GM12892 (cell line): ENCODE results near the gene LMNB1.

Source experiments
- POLR2A ChIP-seq: IDR thresholded peaks from 2 replicates; pipeline ENCODE4 v1.6.1; 2011; ENCODE audit warnings: low read depth, low read length, control low read depth
- POLR2AphosphoS5 ChIP-seq: IDR thresholded peaks from 2 replicates; pipeline ENCODE4 v1.6.1; 2011; ENCODE audit warnings: low read depth, low read length, control low read depth
- TAF1 ChIP-seq: IDR thresholded peaks from 2 replicates; pipeline ENCODE4 v1.6.1; 2011; ENCODE audit warnings: low read depth, mild to moderate bottlenecking, control low read depth, low read length, borderline replicate concordance

DNA sequence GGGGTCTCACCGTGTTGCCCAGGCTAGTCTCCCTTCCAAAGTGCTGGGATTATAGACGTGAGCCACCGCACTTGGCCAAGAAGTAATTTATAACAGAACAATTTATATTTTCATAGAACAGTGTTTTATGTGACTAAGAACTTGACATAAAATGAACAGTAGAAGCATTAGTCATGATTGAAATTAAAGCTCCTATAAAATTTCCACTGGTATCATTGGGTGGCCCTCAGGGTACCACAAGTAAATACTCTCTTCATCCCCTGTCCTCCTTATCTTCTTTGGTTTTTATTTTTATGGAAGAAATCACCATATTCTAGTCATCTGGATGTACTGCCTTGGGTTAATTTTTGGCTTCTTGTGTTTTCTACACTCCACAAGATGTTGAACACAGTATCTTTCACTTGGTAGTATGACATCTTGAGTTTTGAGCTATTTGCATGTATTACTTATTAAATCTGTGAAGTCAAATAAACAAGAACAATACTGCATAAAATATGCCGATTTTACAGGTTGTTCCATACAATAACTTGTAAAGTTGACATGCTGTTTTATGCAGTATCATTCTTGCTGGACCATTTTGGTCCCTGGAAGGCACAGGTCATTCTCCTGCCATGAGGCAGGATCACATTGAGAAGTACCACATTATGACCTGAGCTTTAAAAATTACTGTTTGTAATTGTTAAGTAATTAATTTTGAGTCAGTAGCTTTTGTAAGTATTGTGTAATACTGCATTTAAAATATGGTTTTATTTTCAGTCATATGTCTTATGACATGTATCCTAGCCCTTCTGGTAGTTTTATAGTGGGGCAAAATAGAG lies 24.4 kb downstream of the LMNB1 start:
- TF ChIP-seq POLR2A = no peak
- no peak for TF ChIP-seq POLR2AphosphoS5
- TF ChIP-seq TAF1 = no peak
